DMS79 treated with DMSO at 0.1 percent for 48 hours (cell line): ENCODE data around the gene LAMB4.

Experiments used
- DNase-seq: peaks from one replicate; lab custom pipeline; 2025; lab: John Stamatoyannopoulos, UW

Gene LAMB4

GRCh38 chr7:108109221-108109908 lies 20.8 kb downstream of the LAMB4 start:
- DNase-seq = peak; percentile 3

DNA sequence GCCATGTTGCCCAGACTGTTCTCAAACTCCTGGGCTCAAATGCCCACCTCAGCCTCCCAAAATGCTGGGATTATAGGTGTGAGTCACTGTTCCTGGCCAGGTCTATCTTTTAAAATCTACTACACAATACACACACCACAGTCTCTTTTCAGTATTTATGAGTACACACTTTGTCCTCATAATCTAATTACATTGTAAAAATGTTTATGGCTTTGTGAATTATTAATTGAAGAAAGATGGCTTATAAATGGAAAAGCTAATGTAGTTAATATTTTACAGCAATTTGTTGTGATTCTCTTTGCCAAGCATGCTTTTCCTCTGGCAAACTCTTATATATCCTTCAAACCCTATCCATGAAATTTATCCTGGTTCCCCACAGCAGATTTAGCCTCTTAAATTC lies 22.0 kb downstream of the LAMB4 start:
- no peak for DNase-seq

DNA sequence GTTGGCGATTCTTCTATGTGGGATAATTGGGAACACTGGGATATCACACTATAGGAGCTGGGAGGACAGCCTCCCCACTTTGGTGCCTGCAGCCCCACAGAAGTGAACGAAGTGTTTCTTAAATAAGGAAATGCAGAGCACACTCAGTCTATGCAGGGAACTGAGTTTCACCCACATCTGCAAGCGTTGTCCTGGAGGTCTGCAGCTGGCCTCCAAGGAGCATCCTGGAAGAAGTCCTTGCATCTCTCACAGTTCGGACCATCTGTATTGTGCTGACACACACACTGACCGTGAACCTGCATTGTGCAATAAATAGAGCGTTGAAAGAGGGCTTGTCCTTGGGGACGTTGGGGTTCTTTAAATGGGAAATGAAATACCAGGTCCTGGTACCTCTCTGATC lies 25.8 kb downstream of the LAMB4 start:
- no peak for DNase-seq

GRCh38 chr7:108103558-108104298 lies 26.4 kb downstream of the LAMB4 start:
- no peak for DNase-seq

GRCh38 chr7:108102671-108103312 lies 27.4 kb downstream of the LAMB4 start:
- no peak for DNase-seq

GRCh38 chr7:108101759-108102158 lies 28.4 kb downstream of the LAMB4 start:
- DNase-seq = no peak

DNA sequence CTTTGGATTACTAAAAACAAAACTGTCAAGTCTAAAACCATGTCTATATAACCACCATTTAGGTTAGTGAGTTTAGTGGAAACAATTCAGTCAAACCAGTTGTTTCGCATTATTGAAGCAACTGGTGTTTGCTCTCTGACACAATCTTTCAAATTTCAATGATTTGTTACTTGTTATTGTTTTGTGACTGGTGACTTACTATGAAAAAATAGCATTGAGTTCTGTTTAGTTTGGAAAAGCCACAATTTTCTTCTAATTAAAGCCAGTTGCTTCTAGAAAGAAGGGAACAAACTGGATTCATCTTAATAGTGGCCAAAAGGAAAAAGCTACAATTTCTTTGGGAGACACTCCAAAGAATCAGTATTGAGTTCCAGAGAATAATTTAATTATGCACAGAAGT lies 30.4 kb downstream of the LAMB4 start:
- no peak for DNase-seq

DNA sequence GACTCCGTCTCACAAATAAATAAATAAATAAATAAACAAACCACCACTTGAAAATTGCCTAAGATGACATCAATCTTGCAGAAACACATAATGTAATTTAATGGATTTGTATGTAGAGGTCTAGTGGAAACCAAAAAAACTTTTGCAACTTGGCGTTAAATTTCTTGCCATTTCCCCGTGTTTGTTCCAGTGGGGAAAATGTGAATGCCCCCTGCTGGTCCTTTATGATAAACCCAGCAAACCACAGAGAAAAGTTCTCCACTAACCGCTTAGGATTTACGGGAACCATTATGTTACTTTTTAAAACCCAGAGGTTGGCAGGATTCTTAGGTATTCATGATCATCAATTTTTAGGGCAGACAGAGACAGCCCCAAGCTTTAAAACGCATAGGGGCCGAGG lies 32.5 kb downstream of the LAMB4 start:
- no peak for DNase-seq

DNA sequence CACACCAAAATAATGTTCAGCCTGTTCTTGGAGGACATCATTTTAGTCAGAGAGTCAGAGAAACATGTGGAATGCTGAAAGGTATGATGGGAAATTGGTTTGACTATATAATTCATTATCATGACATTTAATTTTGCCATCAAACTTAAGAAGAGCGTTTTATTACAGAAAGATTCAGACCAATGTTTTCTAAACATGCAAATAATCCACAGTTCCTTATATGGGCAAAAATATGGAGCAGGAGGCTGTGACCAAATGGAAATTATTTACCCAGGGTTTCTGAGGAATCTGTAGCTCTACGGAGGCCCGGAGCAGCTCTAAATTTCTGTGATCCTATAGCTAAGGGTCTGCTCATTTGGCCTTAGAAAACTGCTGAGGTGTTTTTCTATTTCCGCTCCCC lies 33.2 kb downstream of the LAMB4 start:
- DNase-seq = no peak

DNA sequence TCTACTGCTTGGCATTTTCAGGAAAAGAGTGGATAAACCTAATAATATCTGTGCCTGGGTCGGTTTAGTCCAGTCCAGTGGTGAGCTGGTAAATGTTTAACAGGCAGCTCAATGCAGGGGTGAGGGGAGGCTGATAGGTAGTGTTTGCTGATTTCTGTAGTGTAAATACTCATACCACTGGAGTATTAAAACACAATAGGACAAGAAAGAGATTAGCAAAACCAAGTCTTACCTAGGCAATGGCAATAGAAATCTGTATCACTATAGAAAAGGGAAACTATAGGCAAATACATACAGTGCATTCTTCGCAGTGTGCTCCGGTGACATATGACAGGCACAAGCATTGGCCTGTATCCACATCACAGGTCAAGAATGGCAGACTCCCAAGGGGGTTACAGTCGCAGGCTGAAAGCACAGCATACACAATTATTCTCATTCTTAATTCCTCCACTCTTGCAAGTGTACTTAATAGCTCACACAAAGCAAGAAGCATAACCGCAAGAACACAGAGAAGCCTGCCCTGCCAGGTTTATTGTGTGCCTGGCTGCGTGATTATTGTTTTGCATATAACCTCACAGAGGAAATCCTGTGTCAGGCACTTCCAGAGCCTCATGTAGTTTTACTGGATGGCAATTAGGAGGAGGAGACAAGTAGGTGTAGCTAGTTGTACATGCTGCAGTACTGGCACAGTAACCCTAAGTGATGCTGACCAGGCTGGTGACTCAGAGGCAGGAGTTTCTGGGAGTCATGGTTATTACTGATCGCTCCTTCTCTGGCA lies 35.0 kb downstream of the LAMB4 start:
- peak; percentile 82 for DNase-seq

- no peak for DNase-seq
These were observed 35.8 kb downstream of the LAMB4 start for GRCh38 chr7:108094346-108094745.

GRCh38 chr7:108093851-108094331 lies 36.3 kb downstream of the LAMB4 start:
- DNase-seq = no peak

GRCh38 chr7:108093341-108093740 lies 36.8 kb downstream of the LAMB4 start:
- no peak for DNase-seq

DNA sequence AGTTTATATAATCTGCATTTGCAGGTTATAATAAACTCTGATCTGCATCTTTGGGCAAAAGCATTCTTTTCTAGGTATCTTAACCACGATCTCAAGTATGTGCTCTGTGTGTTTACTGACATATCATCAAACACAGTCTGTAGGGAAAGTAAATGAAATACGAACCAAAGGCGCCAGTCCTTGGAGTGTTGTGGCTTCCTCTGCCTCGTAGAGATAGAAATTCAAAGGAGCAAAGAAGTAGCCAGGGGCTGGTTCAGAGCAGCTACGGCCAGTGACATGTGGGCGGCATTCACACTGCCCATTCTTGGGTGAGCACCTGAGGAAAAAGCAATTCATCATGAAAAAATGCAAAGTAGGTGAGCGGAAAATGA lies 38.7 kb downstream of the LAMB4 start:
- DNase-seq = peak; percentile 9

DNA sequence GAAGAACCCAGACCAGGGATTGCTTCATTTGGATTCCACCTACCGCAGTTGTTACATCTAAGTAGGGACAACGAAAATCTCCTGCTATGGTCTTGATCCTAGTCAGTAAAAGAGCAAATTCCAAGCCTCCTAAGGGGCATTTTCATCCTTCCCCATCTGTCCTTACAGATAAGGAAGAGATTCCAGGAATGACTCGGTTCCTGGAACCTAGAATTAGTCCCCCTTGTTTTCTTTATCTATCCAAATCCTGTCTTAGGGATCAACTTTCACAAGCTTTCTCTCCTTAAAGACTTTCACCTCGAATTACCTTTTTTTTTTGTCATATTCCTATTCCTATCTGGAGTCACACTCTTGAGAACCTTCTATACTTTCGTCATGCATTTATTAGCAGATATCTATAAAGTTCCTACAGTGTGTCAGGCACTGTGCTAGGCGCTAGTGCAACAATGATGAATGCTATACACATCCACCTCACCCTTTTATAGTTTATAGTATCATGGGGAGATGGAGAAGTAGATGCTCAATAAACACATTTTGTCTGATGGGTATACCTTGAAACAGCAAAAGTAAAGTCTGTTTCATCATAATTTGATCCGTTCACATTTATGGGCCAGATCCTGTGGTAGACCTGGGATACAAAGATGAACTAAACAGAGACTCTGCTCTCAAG lies 39.2 kb downstream of the LAMB4 start:
- DNase-seq = no peak

DNA sequence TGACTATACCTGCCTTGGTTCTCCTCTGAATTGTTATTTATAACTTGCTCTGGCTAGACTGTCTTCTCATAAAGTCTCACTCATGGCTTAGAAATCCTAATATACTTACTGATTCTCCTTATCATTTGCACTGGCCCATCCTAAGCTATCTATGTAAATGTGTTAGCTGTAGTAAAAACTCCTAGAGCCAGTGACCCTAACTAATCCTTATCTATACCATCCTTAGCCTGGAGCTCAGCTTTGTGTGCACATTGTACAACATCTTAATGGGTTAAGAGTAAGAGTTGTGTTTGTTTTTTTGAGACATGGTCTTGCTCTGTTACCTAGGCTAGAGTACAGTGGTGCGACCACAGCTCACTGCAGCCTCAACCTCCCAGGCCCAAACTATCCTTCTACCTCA lies 40.8 kb downstream of the LAMB4 start:
- DNase-seq = no peak

DNA sequence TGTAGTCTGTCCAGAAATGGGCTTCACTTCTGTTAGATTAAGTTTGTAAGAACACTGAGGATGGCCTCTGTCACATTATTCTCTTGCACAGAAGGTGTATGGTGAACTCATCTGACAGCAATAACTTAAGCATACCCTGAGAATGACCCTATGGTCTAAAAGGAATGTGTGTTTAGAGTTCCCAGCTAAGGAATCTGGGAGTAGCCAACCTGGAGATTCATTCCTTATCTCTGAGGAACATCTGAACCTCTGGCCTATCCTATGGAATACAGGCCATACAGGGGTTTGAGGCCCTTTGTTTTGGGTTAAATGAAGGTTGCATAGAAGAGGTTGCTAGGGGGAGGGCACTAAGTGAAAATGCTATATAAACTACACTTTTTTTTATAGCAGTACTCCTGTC lies 41.4 kb downstream of the LAMB4 start:
- no peak for DNase-seq

DNA sequence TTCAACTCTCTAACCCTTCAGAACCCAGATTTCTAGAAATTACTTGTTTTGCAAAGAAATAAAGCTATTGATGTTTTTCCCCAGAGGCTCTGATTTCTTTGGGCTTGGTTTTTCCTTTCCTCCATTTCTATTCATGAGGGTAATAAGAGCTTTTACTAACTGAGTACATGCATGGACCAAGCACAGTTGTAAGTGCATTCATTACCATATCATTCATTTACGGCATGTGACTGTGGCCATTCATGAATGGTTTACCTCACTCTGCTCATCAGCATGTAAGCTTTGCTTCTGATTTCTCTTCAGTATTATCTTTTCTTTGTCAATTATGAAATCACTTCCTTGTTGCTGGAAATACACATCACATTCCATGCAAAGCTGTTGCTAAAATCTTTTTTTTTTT lies 42.4 kb downstream of the LAMB4 start:
- no peak for DNase-seq

- no peak for DNase-seq
These were observed 43.2 kb downstream of the LAMB4 start for GRCh38 chr7:108086962-108087361.

DNA sequence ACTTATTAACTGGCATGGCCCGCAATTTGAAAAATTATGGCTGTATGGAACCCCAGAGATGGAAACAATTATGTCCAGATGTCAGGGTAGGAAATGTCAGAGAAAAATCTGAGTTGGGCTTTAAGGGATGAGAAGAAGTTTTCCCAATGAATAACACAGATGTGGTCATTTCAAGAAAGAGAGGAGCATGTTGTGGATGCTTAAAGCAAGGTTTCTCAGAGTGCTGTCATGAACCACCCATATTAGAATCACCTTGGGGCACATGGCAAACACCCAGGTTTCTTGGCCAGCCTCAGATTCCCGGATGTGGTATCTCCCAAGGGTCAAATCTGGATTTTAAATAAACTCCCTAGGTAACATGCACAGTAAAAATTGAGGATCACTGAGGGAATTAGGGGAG lies 43.6 kb downstream of the LAMB4 start:
- no peak for DNase-seq

DNA sequence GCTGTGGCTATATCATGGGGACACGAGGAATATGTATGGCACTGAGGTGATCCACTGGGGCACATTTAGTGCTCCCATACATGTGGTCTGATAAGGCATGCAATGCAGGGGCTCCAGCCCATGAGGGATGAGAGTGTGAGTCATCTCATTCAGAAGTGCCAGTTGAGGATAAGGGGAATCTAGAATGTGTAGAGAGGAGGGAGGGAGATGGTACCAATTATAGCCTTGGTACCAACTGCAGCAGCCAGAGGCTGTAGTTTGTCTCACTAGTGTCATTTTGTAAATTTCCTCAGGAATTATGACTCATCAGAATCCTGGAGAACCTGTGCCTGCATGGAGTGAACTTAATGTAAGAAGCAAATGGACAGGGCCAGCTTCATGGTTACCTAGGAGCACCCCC lies 46.2 kb downstream of the LAMB4 start:
- no peak for DNase-seq
